Choroid plexus epithelial cell (primary cell): Measurements from ENCODE around the gene GPR31.

ENCODE experiments used
- DNase-seq: peaks from one replicate; pipeline ENCODE4 v3.0.0-alpha.2; 2010; ENCODE audit warnings: low read depth
- H3K4me3 ChIP-seq: 2 replicates; pipeline ENCODE4 v1.5.1; 2011; ENCODE audit warnings: low read depth, mild to moderate bottlenecking, control low read depth, low read length, moderate library complexity
- TF ChIP-seq, protein P1 (sequence below): conservative IDR thresholded peaks from 2 replicates; pipeline ENCODE4 v1.5.1; 2011; ENCODE audit warnings: low read depth, mild to moderate bottlenecking, control low read depth, inconsistent platforms, low read length, moderate library complexity

GPR31 gene

GRCh38 chr6:167152862-167153261 lies 4.9 kb downstream of the GPR31 start:
- no peak for DNase-seq

GRCh38 chr6:167151648-167152047 lies 6.1 kb downstream of the GPR31 start:
- no peak for DNase-seq
- H3K4me3 ChIP-seq, result no peak overlapping the region
- TF ChIP-seq, protein P1, sequence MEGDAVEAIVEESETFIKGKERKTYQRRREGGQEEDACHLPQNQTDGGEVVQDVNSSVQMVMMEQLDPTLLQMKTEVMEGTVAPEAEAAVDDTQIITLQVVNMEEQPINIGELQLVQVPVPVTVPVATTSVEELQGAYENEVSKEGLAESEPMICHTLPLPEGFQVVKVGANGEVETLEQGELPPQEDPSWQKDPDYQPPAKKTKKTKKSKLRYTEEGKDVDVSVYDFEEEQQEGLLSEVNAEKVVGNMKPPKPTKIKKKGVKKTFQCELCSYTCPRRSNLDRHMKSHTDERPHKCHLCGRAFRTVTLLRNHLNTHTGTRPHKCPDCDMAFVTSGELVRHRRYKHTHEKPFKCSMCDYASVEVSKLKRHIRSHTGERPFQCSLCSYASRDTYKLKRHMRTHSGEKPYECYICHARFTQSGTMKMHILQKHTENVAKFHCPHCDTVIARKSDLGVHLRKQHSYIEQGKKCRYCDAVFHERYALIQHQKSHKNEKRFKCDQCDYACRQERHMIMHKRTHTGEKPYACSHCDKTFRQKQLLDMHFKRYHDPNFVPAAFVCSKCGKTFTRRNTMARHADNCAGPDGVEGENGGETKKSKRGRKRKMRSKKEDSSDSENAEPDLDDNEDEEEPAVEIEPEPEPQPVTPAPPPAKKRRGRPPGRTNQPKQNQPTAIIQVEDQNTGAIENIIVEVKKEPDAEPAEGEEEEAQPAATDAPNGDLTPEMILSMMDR, result no peak

More at GRCh38 chr6:167152862-167153261, 4.9 kb downstream of the GPR31 start:
- TF ChIP-seq, protein P1, result no peak
- no peak overlapping the region for H3K4me3 ChIP-seq

DNA sequence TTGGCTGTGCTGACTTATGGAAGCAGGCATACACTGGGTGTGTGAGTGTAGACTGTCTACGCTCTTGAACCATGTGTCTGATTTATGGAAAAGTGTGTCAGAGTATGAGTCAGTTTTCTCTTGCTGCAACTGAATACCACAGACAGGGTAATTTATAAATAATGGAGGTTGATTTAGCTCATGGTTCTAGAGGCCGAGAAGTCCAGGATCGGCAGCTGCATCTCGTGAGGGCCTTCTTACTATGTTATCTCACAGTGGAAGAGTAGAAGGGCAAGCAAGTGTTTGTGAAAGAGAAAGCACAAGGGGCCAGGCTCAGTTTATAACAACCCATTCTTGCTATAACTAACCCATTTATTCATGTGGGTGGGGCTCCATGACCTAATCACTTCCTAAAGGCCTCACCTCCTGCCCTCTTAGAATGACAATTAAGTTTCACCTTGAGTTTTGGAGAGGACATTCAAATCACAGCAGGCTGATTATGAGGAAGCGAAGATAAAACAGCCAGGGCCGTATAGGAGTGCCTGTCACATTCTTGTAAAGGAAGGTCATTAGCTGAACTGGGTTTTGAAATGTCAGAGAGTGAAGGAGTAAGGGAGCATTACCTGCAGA lies 6.7 kb downstream of the GPR31 start:
- TF ChIP-seq, protein P1, result no peak
- no peak for DNase-seq

DNA sequence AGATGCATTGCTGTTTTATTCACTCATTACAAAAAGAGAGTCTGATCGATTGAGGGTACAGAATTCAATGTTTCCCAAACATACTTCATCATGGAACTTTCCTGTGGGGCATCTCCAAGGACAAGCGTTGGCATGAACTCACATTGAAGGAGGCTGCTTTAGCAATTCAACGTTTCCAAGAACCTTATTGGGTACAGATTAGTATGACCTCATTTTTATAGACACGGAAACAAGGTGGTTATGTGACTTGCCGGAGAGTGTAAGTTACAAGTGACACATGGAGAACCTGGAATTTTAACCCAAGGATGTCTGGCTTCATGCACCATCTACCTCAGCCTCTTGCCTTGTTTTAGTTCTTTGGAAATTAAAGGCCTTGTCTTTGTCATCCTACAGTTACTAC lies 8.8 kb downstream of the GPR31 start:
- no peak for DNase-seq
- TF ChIP-seq, protein P1, result no peak
- H3K4me3 ChIP-seq, result no peak overlapping the region

More for the DNA sequence above, 6.7 kb downstream of the GPR31 start:
- no peak overlapping the region for H3K4me3 ChIP-seq

DNA sequence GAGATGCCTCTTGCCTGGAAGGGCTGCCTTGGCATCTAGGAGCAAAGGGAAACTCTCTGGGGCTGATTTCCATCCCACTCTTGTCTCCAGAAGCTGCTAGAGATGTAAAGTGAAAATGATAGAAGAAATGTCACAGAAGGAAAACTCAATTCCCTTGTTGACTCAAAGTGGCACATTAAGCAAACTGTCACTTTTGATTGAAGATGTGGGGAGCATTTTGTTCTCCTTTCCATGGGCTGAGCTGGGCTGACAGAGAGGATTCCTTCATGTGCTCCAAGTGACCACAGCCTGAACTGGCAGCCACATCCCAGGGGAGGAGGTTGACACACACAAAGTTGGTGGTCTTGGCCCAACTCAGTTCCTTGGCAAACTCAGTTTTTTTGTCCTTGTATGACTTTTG lies 9.8 kb downstream of the GPR31 start:
- no peak for DNase-seq
- TF ChIP-seq, protein P1, result no peak
- no peak overlapping the region for H3K4me3 ChIP-seq

DNA sequence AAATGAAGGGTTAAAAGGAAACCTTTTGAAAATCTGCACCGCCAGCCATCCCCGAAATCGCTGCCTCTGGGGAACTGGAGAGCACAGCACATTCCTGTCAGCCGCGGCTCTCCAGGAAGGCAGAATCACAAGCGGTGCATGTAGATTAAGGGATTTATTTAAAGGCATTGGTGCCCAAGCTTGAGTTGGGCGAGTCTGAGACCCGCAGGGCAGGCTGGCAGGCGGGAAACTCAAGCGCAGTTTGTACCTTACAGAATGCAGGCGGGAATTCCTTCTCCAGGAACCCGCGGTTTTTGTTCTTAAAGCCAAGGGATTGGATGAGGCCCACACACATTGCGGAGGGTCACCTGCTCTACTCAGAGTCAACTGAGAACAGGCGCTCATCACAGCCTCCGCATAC lies 10.8 kb downstream of the GPR31 start:
- no peak overlapping the region for H3K4me3 ChIP-seq
- no peak for DNase-seq
- TF ChIP-seq, protein P1, result no peak

- no peak for DNase-seq
- H3K4me3 ChIP-seq, result no peak overlapping the region
- TF ChIP-seq, protein P1, result no peak
Observed at GRCh38 chr6:167146135-167146534, 11.6 kb downstream of the GPR31 start.
